ENCODE data around the gene TCP11L1. TPM values are rescaled to one million over a fixed set of nuclear protein-coding genes. Genes with fewer than 3 reads are reported as not detected.
"Not testable (repeated sequence)": the region's sequence is repeated elsewhere in the genome, so short reads cannot be mapped to it uniquely, and the experiment has no call there.

The TCP11L1 gene
- total and polyA plus RNA-seq, 2 donors: 9.2 to 22.7 TPM

DNA sequence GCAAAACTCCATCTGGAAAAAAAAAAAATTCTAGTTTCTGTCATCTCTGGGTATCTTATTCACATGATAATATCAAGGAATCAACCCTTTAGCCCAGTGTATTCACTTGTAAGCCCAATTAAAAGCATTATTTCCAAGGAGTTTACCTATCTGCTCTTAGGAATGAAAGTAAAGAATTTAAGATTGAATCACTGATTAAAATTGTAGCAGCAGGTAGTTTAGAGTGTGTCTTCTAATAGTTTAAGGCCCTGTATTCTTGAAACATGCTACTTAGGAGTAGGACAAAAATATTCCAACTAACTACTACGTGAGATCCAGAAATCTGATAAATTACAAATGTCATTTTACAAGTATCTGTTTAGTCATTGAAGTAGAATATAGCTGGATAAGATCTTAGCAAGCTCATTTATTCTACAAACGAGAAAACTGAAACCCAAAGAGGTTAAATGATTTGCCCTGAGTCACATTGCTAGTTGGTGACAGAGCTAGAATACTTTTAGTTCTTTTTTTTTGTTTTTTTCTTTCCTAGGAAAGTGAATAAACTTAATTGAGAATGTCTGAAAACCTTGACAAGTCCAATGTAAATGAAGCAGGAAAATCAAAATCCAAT lies 4.0 kb downstream of the TCP11L1 start:
- H3K4me3 ChIP-seq (ENCODE audit: low read depth, low read length): no peak overlapping the region
- 71% methylated on average over 2 of the region's 2 CpGs for whole genome bisulfite sequencing

DNA sequence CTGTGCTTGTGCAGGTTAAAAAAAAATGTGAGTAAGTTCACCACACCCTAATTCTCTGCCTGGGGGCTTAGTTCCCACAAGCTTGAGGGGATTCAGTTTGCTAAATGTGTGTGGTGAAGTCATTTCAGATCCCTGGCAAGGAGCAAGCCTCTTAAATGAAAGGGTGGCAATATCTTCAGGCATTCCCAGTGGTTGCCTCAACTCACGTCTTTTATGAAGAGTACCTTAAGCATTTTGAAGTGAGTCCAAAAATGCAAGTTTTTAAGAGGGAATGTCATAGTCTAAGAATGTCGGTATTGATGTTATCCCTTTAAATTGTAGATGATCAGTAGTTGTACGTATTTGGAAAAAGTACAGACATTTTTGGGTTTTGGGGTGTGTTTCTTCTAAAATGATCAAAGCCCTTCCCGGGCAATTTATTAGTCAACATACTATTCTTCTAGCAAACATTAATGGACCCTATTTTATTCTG lies 4.9 kb downstream of the TCP11L1 start:
- no peak overlapping the region for H3K4me3 ChIP-seq (ENCODE audit: low read depth, low read length)
- H3K36me3 ChIP-seq (ENCODE audit: insufficient read depth): peaks cover 4% of the 10 kb centered on the region
- 89% methylated on average over 4 of the region's 4 CpGs for WGBS

More for the DNA sequence above, 4.0 kb downstream of the TCP11L1 start:
- Histone ChIP-seq H3K4me1 (ENCODE audit: insufficient read depth) (peaks cover 1% of the 10 kb centered on the region), H3K36me3 (ENCODE audit: insufficient read depth) (peaks cover 4% of the 10 kb centered on the region), H3K27ac (ENCODE audit: low read depth) (no peak overlapping the region)
- no peak for DNase-seq (ENCODE audit: extremely low spot score)

DNA sequence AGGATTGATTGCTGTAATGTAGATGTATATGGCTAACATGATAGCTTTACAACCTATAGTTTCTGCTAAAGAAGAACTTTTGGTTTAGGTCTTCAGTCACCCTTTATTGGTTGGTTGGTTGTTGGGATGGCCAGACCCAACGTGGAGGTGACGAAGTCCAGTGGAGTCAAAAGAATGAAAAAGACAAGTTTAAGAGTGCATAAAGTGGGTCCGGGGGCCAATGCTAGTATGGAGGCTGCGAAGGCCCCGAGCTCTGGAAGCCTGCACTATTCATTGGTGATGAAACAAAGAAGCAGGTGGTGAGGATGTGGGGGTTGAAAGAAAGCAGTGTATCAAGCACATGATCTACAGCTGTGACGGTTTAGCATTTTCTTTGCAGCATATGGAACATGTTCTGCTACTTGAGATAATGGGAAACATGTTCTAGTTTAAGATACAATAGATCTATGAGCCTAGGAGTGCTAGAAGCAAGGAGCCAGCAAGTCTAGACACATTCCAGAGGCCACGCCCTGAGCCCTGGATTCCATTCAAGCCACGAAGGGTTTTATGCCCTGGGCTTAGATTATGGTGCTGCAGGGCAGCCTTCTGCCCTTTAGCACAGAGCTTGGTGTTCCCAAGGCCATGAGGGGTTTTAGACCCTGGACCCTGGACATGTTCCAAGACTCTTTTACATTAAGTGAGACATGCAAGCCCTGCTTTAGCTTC lies 6.3 kb downstream of the TCP11L1 start:
- DNase-seq (ENCODE audit: extremely low spot score): no peak
- Histone ChIP-seq H3K27ac (ENCODE audit: low read depth) (no peak overlapping the region), H3K36me3 (ENCODE audit: insufficient read depth) (peaks cover 4% of the 10 kb centered on the region), H3K4me1 (ENCODE audit: insufficient read depth) (peaks cover 1% of the 10 kb centered on the region), H3K4me3 (ENCODE audit: low read depth, low read length) (no peak overlapping the region)
- 85% methylated on average over 8 of the region's 8 CpGs for WGBS

More for the DNA sequence above, 4.9 kb downstream of the TCP11L1 start:
- no peak for DNase-seq (ENCODE audit: extremely low spot score)
- Histone ChIP-seq H3K4me1 (ENCODE audit: insufficient read depth) (peaks cover 1% of the 10 kb centered on the region), H3K27ac (ENCODE audit: low read depth) (no peak overlapping the region)

DNA sequence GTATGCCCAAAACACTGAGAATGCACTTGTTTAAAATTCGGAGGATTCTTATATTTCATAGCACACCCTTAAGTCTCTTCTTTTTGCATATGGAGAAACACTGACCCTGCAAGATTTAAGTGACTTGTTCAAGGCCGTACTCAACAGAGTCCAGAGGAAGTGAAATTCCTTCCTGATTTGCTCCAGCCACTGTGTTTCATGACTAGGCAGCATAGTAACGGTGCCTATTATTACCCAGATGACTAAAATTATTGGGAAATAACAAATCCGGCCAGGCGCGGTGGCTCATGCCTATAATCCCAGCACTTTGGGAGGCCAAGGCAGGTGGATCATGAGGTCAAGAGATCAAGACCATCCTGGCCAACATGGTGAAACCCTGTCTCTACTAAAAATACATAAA lies 9.3 kb downstream of the TCP11L1 start:
- not testable (repeated sequence) for H3K27ac ChIP-seq (ENCODE audit: low read depth); DNase-seq (ENCODE audit: extremely low spot score); H3K4me3 ChIP-seq (ENCODE audit: low read depth, low read length); H3K4me1 ChIP-seq (ENCODE audit: insufficient read depth); H3K36me3 ChIP-seq (ENCODE audit: insufficient read depth)
- 88% methylated on average over 6 of the region's 6 CpGs for WGBS

DNA sequence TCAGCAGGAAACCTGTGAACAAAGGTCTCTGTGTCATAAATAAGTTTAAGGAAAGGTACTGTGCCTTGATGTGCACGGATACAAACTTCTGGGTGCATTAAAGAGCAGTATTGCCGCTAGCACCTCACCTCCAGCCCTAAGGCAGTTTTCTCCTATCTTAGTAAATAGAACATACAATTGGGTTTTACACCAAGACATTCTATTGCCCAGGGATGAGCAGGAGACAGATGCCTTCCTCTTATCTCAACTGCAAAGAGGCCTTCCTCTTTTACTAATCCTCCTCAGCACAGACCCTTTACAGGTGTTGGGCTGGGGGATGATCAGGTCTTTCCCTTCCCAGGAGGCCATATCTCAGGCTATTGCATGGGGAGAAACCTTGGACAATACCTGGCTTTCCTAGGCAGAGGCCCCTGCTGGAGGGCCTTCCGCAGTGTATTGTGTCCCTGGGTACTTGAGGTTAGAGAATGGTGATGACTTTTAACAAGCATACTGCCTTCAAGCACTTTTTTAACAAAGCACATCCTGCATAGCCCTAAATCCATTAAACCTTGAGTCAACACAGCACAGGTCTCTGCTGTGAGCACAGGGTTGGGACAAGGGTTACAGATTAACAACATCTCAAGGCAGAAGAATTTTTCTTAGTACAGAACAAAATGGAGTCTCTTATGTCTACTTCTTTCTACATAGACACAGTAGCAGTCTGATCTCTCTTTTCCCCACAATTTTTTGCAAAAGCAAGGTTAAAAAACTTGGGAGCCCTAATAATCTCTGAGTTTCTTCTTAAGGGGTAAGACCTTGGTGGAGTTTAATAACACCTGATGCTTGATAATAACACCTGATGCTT lies 10.4 kb downstream of the TCP11L1 start:
- H3K4me1 ChIP-seq (ENCODE audit: insufficient read depth); DNase-seq (ENCODE audit: extremely low spot score); H3K27ac ChIP-seq (ENCODE audit: low read depth); H3K4me3 ChIP-seq (ENCODE audit: low read depth, low read length); H3K36me3 ChIP-seq (ENCODE audit: insufficient read depth): not testable (repeated sequence)
- WGBS: 74% methylated on average over 3 of the region's 3 CpGs

DNA sequence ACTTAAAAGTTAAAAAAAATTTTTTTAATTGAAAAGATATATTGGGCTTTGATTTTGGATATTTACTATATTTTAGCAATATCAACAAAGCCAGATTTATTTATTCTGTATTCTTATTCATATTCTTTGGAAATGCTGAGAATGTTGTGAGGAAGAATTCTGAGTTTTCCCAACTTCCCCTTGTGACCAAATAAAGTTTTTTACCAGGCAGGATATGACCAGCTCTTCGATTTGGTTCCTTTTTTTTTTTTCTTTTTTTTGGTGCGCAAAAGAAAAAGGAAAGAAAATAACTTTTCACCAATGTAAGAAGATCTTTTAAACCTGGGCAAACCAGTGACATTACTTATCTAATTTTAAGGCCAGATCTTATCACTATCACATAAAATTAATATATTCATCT lies 12.9 kb downstream of the TCP11L1 start:
- H3K4me1 ChIP-seq (ENCODE audit: insufficient read depth): no peaks in the 10 kb centered on the region
- H3K4me3 ChIP-seq (ENCODE audit: low read depth, low read length): no peak overlapping the region
- H3K36me3 ChIP-seq (ENCODE audit: insufficient read depth): no peaks in the 10 kb centered on the region
- WGBS: 79% methylated on average over 2 of the region's 2 CpGs
- H3K27ac ChIP-seq (ENCODE audit: low read depth): no peak overlapping the region
- no peak for DNase-seq (ENCODE audit: extremely low spot score)

DNA sequence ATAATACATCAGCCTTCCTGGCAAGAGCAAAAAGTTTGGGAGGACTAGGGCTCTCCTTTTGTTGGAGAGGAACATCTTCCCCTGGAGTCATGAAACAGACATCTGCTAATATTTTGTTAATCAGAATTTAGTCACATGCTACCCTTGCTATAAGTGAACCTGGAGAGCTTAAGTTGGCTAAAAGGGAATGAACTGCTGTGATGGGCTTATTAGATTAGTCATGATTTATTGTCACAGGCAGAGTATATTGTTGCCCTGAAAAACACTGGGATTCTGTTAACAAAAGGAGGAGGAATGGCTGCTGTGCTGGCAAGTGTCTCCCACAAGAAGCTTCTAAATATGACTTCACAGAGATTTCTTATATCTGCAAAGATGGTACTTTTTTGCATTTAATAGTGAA lies 16.0 kb downstream of the TCP11L1 start:
- DNase-seq (ENCODE audit: extremely low spot score): no peak
- no peaks in the 10 kb centered on the region for H3K36me3 ChIP-seq (ENCODE audit: insufficient read depth)
- no peak overlapping the region for H3K27ac ChIP-seq (ENCODE audit: low read depth)
- H3K4me3 ChIP-seq (ENCODE audit: low read depth, low read length): no peak overlapping the region
- H3K4me1 ChIP-seq (ENCODE audit: insufficient read depth): no peaks in the 10 kb centered on the region

DNA sequence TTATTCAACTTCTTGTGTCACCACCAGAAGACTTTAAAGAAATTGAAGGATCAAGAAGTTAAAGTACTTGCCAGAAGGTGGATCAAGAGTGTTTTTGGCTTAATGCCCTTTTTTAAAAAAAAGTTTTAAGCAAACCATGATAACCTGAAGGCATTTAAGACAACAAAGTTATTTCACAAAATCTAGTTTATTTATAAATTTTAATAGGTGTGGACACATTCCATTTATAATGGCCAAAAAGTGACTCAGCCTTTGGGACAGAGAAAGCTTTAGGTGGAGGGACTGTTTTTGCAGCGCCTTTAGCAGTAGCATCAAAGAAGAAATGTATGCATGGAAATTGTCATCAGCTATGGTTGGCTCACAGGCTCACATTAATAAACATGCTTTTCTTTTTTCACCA lies 17.9 kb downstream of the TCP11L1 start:
- Histone ChIP-seq H3K4me3 (ENCODE audit: low read depth, low read length) (no peak overlapping the region), H3K36me3 (ENCODE audit: insufficient read depth) (no peaks in the 10 kb centered on the region), H3K27ac (ENCODE audit: low read depth) (no peak overlapping the region), H3K4me1 (ENCODE audit: insufficient read depth) (no peaks in the 10 kb centered on the region)
- DNase-seq (ENCODE audit: extremely low spot score): no peak
- 93% methylated on average over 1 of the region's 1 CpG for WGBS

DNA sequence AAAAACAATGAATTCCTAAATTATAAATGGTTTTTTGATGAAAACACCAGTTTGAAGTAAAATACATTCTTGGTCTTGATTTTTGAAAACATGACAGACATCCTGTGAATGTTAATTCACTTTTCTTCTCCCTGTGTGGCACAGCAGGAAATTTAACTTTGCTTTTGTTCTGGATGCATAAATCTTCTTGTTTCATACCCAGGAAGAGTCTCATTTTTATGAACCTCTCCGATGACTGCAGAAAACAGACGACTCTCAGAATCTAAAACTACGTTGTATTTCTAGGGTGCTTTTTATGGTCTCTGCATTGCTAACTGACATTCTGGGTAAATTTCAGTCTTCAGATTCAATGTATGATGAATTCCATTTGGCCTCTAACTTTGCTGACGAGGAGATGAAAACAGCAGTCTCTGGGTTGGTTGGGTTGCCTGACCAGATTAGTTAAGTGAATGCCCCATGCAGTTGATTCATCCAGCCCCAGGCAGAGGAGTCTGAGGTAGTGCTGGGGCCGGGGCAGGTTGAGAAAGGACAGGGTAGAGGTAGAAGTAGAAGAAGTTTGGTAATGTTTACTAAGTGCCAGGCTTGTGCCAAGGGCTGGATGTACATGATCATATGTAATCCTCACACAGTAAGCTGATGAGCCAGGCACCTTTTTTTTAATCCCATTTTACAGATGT lies 20.1 kb downstream of the TCP11L1 start:
- 80% methylated on average over 5 of the region's 5 CpGs for WGBS
- Histone ChIP-seq H3K4me1 (ENCODE audit: insufficient read depth) (no peaks in the 10 kb centered on the region), H3K27ac (ENCODE audit: low read depth) (no peak overlapping the region), H3K4me3 (ENCODE audit: low read depth, low read length) (no peak overlapping the region), H3K36me3 (ENCODE audit: insufficient read depth) (no peaks in the 10 kb centered on the region)
- no peak for DNase-seq (ENCODE audit: extremely low spot score)

DNA sequence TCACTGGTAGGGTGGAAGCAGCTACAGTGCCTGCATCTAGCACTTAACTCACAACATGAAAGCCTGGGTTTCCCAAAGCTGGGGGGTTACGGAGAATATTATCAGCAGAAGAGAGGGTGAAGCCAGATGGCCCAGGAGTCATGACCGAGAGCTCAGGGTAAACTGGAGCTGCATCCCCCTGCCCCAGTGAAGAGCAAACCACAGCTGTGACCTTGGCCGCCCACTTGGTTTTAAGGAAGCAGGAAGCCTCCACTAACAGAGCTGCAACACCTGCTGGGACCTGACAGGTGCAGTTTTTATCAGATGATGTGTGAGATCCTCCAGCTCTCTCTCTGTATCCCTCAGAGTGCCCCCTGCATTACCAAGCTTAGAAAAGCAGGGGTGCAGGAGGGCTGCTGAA lies 20.9 kb downstream of the TCP11L1 start:
- WGBS: 93% methylated on average over 3 of the region's 3 CpGs
- DNase-seq (ENCODE audit: extremely low spot score): no peak
- no peaks in the 10 kb centered on the region for H3K4me1 ChIP-seq (ENCODE audit: insufficient read depth)
- H3K36me3 ChIP-seq (ENCODE audit: insufficient read depth): no peaks in the 10 kb centered on the region
- H3K4me3 ChIP-seq (ENCODE audit: low read depth, low read length): no peak overlapping the region
- H3K27ac ChIP-seq (ENCODE audit: low read depth): no peak overlapping the region

DNA sequence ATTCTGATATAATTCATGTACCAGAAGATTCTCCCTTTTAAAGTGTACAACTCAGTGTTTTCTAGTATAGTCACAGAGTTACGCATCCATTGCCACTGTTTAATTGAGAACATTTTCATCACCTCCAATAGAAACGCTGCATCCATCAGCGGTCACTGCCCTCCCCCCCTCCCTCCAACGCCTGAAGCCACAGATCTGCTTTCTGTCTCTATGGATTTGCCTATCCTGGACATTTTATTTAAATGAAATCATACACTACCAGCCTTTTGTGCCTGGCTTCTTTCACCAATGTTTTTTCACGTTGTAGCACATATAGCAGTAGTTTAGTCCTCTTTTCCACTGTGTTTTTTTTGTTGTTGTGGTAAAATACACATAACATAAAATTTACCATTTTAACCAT lies 22.8 kb downstream of the TCP11L1 start:
- Histone ChIP-seq H3K4me3 (ENCODE audit: low read depth, low read length) (no peak overlapping the region), H3K36me3 (ENCODE audit: insufficient read depth) (no peaks in the 10 kb centered on the region), H3K4me1 (ENCODE audit: insufficient read depth) (no peaks in the 10 kb centered on the region), H3K27ac (ENCODE audit: low read depth) (no peak overlapping the region)
- 55% methylated on average over 5 of the region's 5 CpGs for WGBS
- DNase-seq (ENCODE audit: extremely low spot score): no peak

DNA sequence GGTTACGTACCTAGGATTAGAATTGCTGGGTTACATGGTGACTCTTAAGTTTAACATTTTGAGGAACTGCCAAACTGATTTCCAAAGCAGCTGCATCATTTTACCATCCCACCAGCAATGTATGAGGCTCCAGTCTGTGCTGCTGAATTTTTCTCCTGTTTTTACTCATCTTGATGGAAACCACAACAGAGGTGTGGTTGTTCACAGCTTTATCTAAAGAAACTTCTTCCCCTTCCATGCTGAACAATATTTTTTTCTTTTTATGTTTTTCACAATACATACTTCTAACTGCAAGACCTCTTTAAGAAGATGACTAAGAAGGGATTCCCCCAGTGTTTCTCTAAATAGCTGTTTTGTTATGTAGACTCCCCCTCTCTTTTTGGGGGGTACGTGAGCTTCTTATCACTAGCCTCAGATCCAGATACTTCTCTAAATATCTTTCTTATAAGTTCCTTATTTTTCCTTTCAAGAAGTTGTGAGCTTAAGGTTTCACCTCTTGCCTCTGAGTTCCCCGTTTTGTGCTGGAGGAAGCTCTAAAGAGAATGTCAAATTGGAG lies 24.0 kb downstream of the TCP11L1 start:
- 48% methylated on average over 3 of the region's 3 CpGs for WGBS
- Histone ChIP-seq H3K27ac (ENCODE audit: low read depth) (no peak overlapping the region), H3K4me1 (ENCODE audit: insufficient read depth) (no peaks in the 10 kb centered on the region), H3K36me3 (ENCODE audit: insufficient read depth) (no peaks in the 10 kb centered on the region), H3K4me3 (ENCODE audit: low read depth, low read length) (no peak overlapping the region)
- no peak for DNase-seq (ENCODE audit: extremely low spot score)
